ENCODE results near the gene PECR.

DNA sequence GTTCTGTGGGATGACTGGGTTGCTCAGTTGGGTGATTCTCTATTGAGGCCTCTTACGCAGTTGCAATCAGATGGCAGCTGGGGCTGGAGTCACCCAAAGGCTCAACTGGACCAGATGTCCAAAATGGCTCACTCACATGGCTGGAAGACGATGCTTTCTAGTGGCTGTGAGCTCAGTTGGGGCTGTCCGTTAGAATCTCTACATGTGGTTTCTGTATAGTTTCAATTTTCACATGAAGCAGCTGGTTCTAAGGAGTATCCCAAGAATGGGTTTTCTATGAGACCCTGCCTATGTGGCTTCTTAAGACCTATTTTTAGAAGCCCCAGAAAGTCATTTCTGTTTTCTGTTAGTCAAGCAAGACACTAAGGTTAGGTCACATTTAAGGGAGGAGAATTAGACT lies 32.0 kb upstream of the PECR start:
- TF ChIP-seq, protein P1, sequence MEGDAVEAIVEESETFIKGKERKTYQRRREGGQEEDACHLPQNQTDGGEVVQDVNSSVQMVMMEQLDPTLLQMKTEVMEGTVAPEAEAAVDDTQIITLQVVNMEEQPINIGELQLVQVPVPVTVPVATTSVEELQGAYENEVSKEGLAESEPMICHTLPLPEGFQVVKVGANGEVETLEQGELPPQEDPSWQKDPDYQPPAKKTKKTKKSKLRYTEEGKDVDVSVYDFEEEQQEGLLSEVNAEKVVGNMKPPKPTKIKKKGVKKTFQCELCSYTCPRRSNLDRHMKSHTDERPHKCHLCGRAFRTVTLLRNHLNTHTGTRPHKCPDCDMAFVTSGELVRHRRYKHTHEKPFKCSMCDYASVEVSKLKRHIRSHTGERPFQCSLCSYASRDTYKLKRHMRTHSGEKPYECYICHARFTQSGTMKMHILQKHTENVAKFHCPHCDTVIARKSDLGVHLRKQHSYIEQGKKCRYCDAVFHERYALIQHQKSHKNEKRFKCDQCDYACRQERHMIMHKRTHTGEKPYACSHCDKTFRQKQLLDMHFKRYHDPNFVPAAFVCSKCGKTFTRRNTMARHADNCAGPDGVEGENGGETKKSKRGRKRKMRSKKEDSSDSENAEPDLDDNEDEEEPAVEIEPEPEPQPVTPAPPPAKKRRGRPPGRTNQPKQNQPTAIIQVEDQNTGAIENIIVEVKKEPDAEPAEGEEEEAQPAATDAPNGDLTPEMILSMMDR (IDR thresholded peaks at IDR 0.05) = no peak
- TF ChIP-seq POLR2A (IDR thresholded peaks at IDR 0.05) = no peak

Data from Peyer's patch (tissue), 4 donors.